ENCODE measurements around the gene HIVEP2.

HIVEP2 gene

GRCh38 chr6:142764311-142764710, 180.7 kb downstream of the HIVEP2 start:
- DNase-seq: no peak

- DNase-seq: no peak
These were observed 181.8 kb downstream of the HIVEP2 start for GRCh38 chr6:142763205-142763604.

- no peak for DNase-seq
These were observed 183.2 kb downstream of the HIVEP2 start for GRCh38 chr6:142761756-142762155.

GRCh38 chr6:142760152-142760551, 184.8 kb downstream of the HIVEP2 start:
- DNase-seq: no peak

- no peak for DNase-seq
These were observed 186.3 kb downstream of the HIVEP2 start for GRCh38 chr6:142758629-142759025.

GRCh38 chr6:142757852-142758628, 186.9 kb downstream of the HIVEP2 start:
- no peak for DNase-seq

- no peak for DNase-seq
These were observed 188.8 kb downstream of the HIVEP2 start for GRCh38 chr6:142756215-142756630.

GRCh38 chr6:142753196-142753595, 191.8 kb downstream of the HIVEP2 start:
- no peak for DNase-seq

GRCh38 chr6:142752348-142752747, 192.6 kb downstream of the HIVEP2 start:
- DNase-seq: no peak

- DNase-seq: no peak
These were observed 193.5 kb downstream of the HIVEP2 start for GRCh38 chr6:142751452-142751851.

- no peak for DNase-seq
These were observed 194.0 kb downstream of the HIVEP2 start for GRCh38 chr6:142750998-142751397.

- DNase-seq: no peak
These were observed 195.4 kb downstream of the HIVEP2 start for GRCh38 chr6:142749556-142749955.

GRCh38 chr6:142746524-142746923, 198.5 kb downstream of the HIVEP2 start:
- DNase-seq: no peak

GRCh38 chr6:142744836-142745235, 200.1 kb downstream of the HIVEP2 start:
- DNase-seq: no peak

- no peak for DNase-seq
These were observed 204.5 kb downstream of the HIVEP2 start for GRCh38 chr6:142740449-142740848.

- no peak for DNase-seq
These were observed 206.2 kb downstream of the HIVEP2 start for GRCh38 chr6:142738731-142739130.

GRCh38 chr6:142738035-142738396, 207.0 kb downstream of the HIVEP2 start:
- no peak for DNase-seq

GRCh38 chr6:142737368-142738034, 207.5 kb downstream of the HIVEP2 start:
- DNase-seq: no peak

GRCh38 chr6:142735204-142735603, 209.8 kb downstream of the HIVEP2 start:
- DNase-seq: no peak

- DNase-seq: no peak
These were observed 212.2 kb downstream of the HIVEP2 start for GRCh38 chr6:142732790-142733189.

- DNase-seq: no peak
These were observed 213.4 kb downstream of the HIVEP2 start for GRCh38 chr6:142731611-142732010.

- no peak for DNase-seq
These were observed 215.4 kb downstream of the HIVEP2 start for GRCh38 chr6:142729618-142730017.

GRCh38 chr6:142728910-142729481, 216.0 kb downstream of the HIVEP2 start:
- no peak for DNase-seq

- peak; percentile 55 for DNase-seq
These were observed 216.6 kb downstream of the HIVEP2 start for GRCh38 chr6:142728364-142728763.
